ENCODE data around the gene DOCK2.

DNA sequence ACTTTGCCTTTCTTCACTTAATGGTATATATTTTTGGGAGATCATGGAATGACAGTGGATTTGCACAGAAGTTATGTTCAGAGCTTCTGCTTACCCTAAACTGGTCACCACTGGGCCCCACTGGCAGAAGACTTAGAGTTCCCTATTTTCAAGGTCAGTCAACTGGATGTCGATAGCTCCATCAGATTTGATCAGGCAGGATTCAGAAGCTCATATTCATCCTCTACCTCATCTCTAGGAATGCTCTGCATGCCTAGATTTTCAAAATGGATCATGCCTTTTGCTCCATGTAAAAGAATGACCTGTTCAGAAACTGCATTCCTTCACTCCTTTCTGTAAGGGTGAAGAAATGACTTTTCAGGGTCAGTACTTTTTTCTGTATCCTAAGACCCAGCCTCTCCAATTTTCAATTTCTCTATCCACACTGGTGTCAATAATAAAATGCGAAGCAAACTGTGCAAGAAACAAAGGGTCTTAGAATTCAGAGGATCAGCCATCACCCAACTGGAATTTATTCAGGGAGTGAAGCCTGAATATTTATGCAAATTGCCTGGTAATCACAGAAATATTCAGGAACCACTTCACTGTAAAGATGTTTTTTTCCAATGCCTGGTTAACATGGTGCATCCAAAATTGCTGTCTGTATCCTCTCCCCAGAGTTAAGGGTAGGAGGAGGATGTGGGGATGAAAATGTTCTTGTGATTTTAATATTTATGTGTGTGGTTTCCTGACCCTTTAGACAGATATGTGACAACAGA lies 125.4 kb downstream of the DOCK2 start:
- TF ChIP-seq POLR2AphosphoS5 (IDR thresholded peaks at IDR 0.05; ENCODE audit: low read depth, low read length) (no peak), SIN3A (IDR thresholded peaks at IDR 0.05; ENCODE audit: borderline replicate concordance, insufficient read depth, low read length) (no peak), TAF1 (IDR thresholded peaks at IDR 0.05; ENCODE audit: borderline replicate concordance, insufficient read depth, low read length) (no peak)
- TF ChIP-seq, protein P1, sequence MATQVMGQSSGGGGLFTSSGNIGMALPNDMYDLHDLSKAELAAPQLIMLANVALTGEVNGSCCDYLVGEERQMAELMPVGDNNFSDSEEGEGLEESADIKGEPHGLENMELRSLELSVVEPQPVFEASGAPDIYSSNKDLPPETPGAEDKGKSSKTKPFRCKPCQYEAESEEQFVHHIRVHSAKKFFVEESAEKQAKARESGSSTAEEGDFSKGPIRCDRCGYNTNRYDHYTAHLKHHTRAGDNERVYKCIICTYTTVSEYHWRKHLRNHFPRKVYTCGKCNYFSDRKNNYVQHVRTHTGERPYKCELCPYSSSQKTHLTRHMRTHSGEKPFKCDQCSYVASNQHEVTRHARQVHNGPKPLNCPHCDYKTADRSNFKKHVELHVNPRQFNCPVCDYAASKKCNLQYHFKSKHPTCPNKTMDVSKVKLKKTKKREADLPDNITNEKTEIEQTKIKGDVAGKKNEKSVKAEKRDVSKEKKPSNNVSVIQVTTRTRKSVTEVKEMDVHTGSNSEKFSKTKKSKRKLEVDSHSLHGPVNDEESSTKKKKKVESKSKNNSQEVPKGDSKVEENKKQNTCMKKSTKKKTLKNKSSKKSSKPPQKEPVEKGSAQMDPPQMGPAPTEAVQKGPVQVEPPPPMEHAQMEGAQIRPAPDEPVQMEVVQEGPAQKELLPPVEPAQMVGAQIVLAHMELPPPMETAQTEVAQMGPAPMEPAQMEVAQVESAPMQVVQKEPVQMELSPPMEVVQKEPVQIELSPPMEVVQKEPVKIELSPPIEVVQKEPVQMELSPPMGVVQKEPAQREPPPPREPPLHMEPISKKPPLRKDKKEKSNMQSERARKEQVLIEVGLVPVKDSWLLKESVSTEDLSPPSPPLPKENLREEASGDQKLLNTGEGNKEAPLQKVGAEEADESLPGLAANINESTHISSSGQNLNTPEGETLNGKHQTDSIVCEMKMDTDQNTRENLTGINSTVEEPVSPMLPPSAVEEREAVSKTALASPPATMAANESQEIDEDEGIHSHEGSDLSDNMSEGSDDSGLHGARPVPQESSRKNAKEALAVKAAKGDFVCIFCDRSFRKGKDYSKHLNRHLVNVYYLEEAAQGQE (IDR thresholded peaks at IDR 0.05; ENCODE audit: insufficient read depth in 1 of 2, low read depth in 2 of 2, low read length in 2 of 2): no peak
